HPDE6-E6E7 (cell line): ENCODE results near the gene UBQLN3.
A peak's percentile ranks its signal among the peaks of the same experiment; 100 is the strongest.

Experiments used
- DNase-seq: peaks from one replicate; pipeline ENCODE4 v3.0.0; 2011; ENCODE audit warnings: missing footprints; ENCODE audit errors: extremely low spot score

UBQLN3 gene

GRCh38 chr11:5505363-5506048 lies 4.3 kb downstream of the UBQLN3 start:
- DNase-seq = no peak

- DNase-seq = no peak
These were observed 5.3 kb downstream of the UBQLN3 start for GRCh38 chr11:5504403-5504921.

- DNase-seq = no peak
These were observed 9.4 kb downstream of the UBQLN3 start for GRCh38 chr11:5500393-5500801.

DNA sequence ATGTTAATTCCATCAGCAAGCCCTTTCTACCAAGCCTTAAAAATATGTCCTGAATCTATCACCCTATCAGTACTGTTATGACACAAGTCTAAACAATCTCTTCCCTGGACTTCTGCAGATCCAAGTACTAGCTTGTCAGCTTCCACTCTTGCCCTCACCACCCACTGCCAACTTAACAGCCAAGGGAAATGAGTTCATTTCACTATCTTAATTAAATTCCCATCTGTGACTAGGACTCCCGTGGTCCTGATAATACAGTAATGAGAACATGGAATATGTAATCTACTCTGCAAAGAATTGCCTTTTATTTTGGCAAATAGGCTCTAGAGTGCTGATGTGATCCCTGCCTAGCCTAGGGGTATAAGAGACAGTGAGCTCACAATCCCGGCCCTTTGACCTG lies 10.1 kb downstream of the UBQLN3 start:
- no peak for DNase-seq

DNA sequence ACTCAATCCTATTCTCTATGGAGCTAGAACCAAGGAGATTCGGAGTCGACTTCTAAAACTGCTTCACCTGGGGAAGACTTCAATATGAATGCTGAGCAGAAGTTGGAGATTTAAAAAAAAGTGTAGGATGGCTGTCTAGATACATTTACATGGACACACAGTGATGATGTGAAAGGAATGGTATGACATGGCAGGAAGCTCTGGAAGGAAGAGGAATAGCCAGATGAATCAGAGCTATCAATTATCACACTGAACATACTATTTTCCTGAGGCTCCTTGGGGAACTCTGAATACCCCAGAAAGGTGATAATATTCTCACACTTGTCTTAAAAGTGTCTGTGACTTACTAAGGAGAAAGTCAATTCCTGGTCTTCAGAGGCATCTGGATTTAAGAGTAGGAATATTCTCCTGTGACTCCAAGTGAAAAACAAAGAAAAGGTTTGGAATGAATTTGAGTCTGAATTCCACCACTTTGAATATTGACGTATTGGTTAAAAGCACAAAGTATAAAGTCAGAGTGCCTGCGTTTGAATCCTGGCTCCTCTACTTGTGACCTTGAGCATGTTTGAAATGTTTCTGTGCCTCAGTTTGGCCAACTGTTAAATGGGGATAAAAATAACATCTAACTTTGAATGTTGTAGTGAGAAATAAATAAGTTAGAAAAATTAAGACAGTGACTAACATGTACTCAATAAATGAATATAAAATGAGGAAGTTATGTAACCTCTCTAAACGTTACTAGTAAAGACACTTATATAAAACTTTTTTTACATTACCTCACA lies 20.0 kb downstream of the UBQLN3 start:
- no peak for DNase-seq

DNA sequence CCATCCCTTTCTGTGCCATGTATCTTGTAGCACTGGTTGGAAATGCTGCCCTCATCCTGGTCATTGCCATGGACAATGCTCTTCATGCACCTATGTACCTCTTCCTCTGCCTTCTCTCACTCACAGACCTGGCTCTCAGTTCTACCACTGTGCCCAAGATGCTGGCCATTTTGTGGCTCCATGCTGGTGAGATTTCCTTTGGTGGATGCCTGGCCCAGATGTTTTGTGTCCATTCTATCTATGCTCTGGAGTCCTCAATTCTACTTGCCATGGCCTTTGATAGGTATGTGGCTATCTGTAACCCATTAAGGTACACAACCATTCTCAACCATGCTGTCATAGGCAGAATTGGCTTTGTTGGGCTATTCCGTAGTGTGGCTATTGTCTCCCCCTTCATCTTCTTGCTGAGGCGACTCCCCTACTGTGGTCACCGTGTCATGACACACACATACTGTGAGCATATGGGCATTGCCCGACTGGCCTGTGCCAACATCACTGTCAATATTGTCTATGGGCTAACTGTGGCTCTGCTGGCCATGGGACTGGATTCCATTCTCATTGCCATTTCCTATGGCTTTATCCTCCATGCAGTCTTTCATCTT lies 20.9 kb downstream of the UBQLN3 start:
- no peak for DNase-seq

GRCh38 chr11:5488385-5488784 lies 21.4 kb downstream of the UBQLN3 start, which contains the start of gene OR52D1:
Gene OR52D1, plus strand, starts transcription at chr11:5488685. Its CDS starts 22 bp downstream, at chr11:5488707.
- DNase-seq = no peak

- no peak for DNase-seq
These were observed 23.3 kb downstream of the UBQLN3 start for GRCh38 chr11:5486421-5486820.

DNA sequence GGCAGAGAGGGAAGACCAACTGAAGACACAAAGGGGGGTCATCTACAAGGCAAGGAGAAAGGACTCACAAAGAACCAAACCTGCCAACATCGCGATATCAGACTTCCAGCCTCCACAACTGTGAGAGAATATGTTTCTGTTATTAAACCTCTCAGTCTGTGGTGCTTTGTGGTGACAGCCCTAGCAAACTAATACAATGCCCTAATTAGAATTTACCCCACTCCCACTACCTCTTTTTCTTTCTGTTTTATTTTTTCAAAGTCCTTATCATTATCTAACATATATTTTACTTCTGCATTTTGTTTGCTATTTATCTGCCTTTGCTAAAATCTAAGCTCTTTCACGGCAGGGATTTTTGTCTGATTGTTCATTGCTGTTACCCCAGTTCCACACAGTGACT lies 23.8 kb downstream of the UBQLN3 start:
- no peak for DNase-seq

GRCh38 chr11:5476186-5476819 lies 33.5 kb downstream of the UBQLN3 start:
- peak; percentile 27 for DNase-seq

DNA sequence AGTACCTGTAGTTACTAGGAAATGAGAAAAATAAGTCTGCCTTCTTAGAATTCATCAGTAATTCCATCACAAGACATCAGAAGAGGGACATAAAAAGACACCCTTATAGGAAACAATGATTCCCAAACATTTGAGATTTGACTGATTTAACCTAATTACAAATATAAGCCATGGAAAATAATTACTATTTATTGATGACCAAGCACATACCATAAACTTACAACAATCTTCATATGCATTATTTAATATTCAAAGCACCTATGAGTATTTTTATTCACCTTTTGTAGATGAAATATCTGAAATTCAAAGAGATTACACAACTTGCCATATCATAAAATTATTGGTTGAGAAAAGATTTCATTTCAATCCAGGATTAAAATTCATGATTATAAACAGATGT lies 35.8 kb downstream of the UBQLN3 start:
- DNase-seq = no peak

- no peak for DNase-seq
These were observed 42.2 kb downstream of the UBQLN3 start for GRCh38 chr11:5467527-5467926.

- no peak for DNase-seq
These were observed 48.7 kb downstream of the UBQLN3 start for GRCh38 chr11:5460983-5461621.
